Nephron (organoid): Measurements from ENCODE around the gene SH3BP5.
A peak's percentile ranks its signal among the peaks of the same experiment; 100 is the strongest.

Experiments used
- H3K27ac Mint-ChIP-seq, 3 experiments: 2 replicates each; pipeline ENCODE4 v1.8.0; 2020; ENCODE audit warnings: mixed read lengths in 3 of 3, mild to moderate bottlenecking in 2 of 3, moderate library complexity in 1 of 3
- H3K27me3 Mint-ChIP-seq: 2 replicates; pipeline ENCODE4 v1.8.0; 2021; ENCODE audit warnings: low read depth, mild to moderate bottlenecking, moderate library complexity, mixed read lengths
- H3K36me3 Mint-ChIP-seq: 2 replicates; pipeline ENCODE4 v1.8.0; 2020; ENCODE audit warnings: low read depth, mixed read lengths
- H3K4me1 Mint-ChIP-seq: 2 replicates; pipeline ENCODE4 v1.8.0; 2020; ENCODE audit warnings: mixed read lengths
- H3K4me3 Mint-ChIP-seq, 3 experiments: 2 replicates each; pipeline ENCODE4 v1.8.0; 2020; ENCODE audit warnings: mild to moderate bottlenecking in 3 of 3, mixed read lengths in 3 of 3, moderate library complexity in 2 of 3
- H3K9me3 Mint-ChIP-seq: 2 replicates; pipeline ENCODE4 v1.8.0; 2020; ENCODE audit warnings: mixed read lengths
- CTCF ChIP-seq, 3 experiments: fragments of 200-600 bp; sonication (generic); IDR thresholded peaks; one replicate each; pipeline ENCODE4 v1.5.0; 2021; ENCODE audit warnings: antibody characterized with exemption in 3 of 3; ENCODE audit not compliant: unreplicated experiment in 3 of 3

Gene SH3BP5

GRCh38 chr3:15253023-15253697 is 79.2 kb downstream of the SH3BP5 start:
- Mint-ChIP-seq H3K36me3 (peaks cover 59% of the 10 kb centered on the region), H3K4me1 (peaks cover 11% of the 10 kb centered on the region), H3K27me3 (no peaks in the 10 kb centered on the region), H3K9me3 (no peaks in the 10 kb centered on the region), H3K27ac (no peak overlapping the region), H3K4me3 (no peak overlapping the region)
- TF ChIP-seq CTCF (IDR thresholded peaks at IDR 0.05; ENCODE audit: unreplicated experiment in 3 of 3): no peak

GRCh38 chr3:15246186-15246585 is 86.2 kb downstream of the SH3BP5 start:
- peaks cover 61% of the 10 kb centered on the region for H3K36me3 Mint-ChIP-seq

GRCh38 chr3:15243822-15244482 is 88.4 kb downstream of the SH3BP5 start:
- Mint-ChIP-seq H3K9me3 (no peaks in the 10 kb centered on the region), H3K27ac (no peak overlapping the region), H3K4me1 (no peaks in the 10 kb centered on the region), H3K36me3 (peaks cover 66% of the 10 kb centered on the region), H3K27me3 (no peaks in the 10 kb centered on the region), H3K4me3 (no peak overlapping the region)
- TF ChIP-seq CTCF (IDR thresholded peaks at IDR 0.05; ENCODE audit: unreplicated experiment in 3 of 3): no peak

More at GRCh38 chr3:15246186-15246585, 86.2 kb downstream of the SH3BP5 start:
- Mint-ChIP-seq H3K9me3 (no peaks in the 10 kb centered on the region), H3K27ac (no peak overlapping the region), H3K4me3 (no peak overlapping the region), H3K4me1 (no peaks in the 10 kb centered on the region), H3K27me3 (no peaks in the 10 kb centered on the region)
- no peak for TF ChIP-seq CTCF (IDR thresholded peaks at IDR 0.05; ENCODE audit: unreplicated experiment in 3 of 3)

- peak in 1 of 3 experiments; percentile 13 for TF ChIP-seq CTCF (IDR thresholded peaks at IDR 0.05; ENCODE audit: unreplicated experiment in 3 of 3)
- Mint-ChIP-seq H3K27ac (no peak overlapping the region), H3K4me3 (no peak overlapping the region), H3K4me1 (no peaks in the 10 kb centered on the region), H3K36me3 (peaks cover 63% of the 10 kb centered on the region), H3K9me3 (no peaks in the 10 kb centered on the region), H3K27me3 (no peaks in the 10 kb centered on the region)
Measured at GRCh38 chr3:15241341-15241740, 91.0 kb downstream of the SH3BP5 start.

GRCh38 chr3:15229262-15229661 is 103.1 kb downstream of the SH3BP5 start:
- no peaks in the 10 kb centered on the region for H3K27me3 Mint-ChIP-seq
- TF ChIP-seq CTCF (IDR thresholded peaks at IDR 0.05; ENCODE audit: unreplicated experiment in 3 of 3): no peak
- no peaks in the 10 kb centered on the region for H3K9me3 Mint-ChIP-seq
- no peak overlapping the region for H3K4me3 Mint-ChIP-seq
- H3K27ac Mint-ChIP-seq: no peak overlapping the region
- H3K36me3 Mint-ChIP-seq: peaks cover 45% of the 10 kb centered on the region
- H3K4me1 Mint-ChIP-seq: no peaks in the 10 kb centered on the region

- peaks cover 41% of the 10 kb centered on the region for H3K36me3 Mint-ChIP-seq
- H3K27me3 Mint-ChIP-seq: no peaks in the 10 kb centered on the region
- H3K4me3 Mint-ChIP-seq: no peak overlapping the region
- H3K4me1 Mint-ChIP-seq: no peaks in the 10 kb centered on the region
- H3K9me3 Mint-ChIP-seq: no peaks in the 10 kb centered on the region
- no peak for TF ChIP-seq CTCF (IDR thresholded peaks at IDR 0.05; ENCODE audit: unreplicated experiment in 3 of 3)
- no peak overlapping the region for H3K27ac Mint-ChIP-seq
Measured at GRCh38 chr3:15228147-15228546, 104.2 kb downstream of the SH3BP5 start.
